Kidney epithelial cell (primary cell): ENCODE data around the gene NKIRAS2. TPM values are rescaled to one million over a fixed set of nuclear protein-coding genes. Genes with fewer than 3 reads are reported as not detected.

Source experiments
- DNase-seq: peaks from one replicate; pipeline ENCODE4 v3.0.0-alpha.2; 2010; ENCODE audit warnings: low read depth
- H3K27me3 ChIP-seq: 2 replicates; pipeline ENCODE4 v1.6.0; 2011; ENCODE audit warnings: low read length; ENCODE audit not compliant: control insufficient read depth, insufficient read depth
- H3K36me3 ChIP-seq: 2 replicates; pipeline ENCODE4 v1.5.1; 2011; ENCODE audit warnings: low read length; ENCODE audit not compliant: control insufficient read depth, insufficient read depth
- H3K4me3 ChIP-seq: 2 replicates; pipeline ENCODE4 v1.5.1; 2011; ENCODE audit warnings: low read depth, mild to moderate bottlenecking, control low read depth, low read length
- total RNA-seq: library from RNA; depleted of rRNA; stranded (reverse); fragments of >200 nt; gene quantifications from 2 replicates; pipeline ENCODE4 v1.2.3, GENCODE V29; 2015
- TF ChIP-seq, protein P1 (sequence below): IDR thresholded peaks from 2 replicates; pipeline ENCODE4 v1.5.1; 2011; ENCODE audit warnings: mild to moderate bottlenecking, moderate library complexity, low read length, control low read depth, inconsistent platforms; ENCODE audit not compliant: insufficient read depth, poor library complexity, severe bottlenecking

The NKIRAS2 gene
- total RNA-seq, 1 donor from 2014 or later, result 74.4 TPM

- Histone ChIP-seq H3K27me3 (peaks cover 36% of the 10 kb centered on the region), H3K4me3 (no peak overlapping the region), H3K36me3 (no peaks in the 10 kb centered on the region)
- no peak for DNase-seq
- TF ChIP-seq, protein P1, sequence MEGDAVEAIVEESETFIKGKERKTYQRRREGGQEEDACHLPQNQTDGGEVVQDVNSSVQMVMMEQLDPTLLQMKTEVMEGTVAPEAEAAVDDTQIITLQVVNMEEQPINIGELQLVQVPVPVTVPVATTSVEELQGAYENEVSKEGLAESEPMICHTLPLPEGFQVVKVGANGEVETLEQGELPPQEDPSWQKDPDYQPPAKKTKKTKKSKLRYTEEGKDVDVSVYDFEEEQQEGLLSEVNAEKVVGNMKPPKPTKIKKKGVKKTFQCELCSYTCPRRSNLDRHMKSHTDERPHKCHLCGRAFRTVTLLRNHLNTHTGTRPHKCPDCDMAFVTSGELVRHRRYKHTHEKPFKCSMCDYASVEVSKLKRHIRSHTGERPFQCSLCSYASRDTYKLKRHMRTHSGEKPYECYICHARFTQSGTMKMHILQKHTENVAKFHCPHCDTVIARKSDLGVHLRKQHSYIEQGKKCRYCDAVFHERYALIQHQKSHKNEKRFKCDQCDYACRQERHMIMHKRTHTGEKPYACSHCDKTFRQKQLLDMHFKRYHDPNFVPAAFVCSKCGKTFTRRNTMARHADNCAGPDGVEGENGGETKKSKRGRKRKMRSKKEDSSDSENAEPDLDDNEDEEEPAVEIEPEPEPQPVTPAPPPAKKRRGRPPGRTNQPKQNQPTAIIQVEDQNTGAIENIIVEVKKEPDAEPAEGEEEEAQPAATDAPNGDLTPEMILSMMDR, result no peak
Measured at GRCh38 chr17:42051013-42051400, 31.1 kb downstream of the NKIRAS2 start.

- Histone ChIP-seq H3K4me3 (no peak overlapping the region), H3K27me3 (peaks cover 39% of the 10 kb centered on the region), H3K36me3 (no peaks in the 10 kb centered on the region)
- TF ChIP-seq, protein P1, result no peak
- no peak for DNase-seq
Measured at GRCh38 chr17:42051645-42052044, 31.8 kb downstream of the NKIRAS2 start.

DNA sequence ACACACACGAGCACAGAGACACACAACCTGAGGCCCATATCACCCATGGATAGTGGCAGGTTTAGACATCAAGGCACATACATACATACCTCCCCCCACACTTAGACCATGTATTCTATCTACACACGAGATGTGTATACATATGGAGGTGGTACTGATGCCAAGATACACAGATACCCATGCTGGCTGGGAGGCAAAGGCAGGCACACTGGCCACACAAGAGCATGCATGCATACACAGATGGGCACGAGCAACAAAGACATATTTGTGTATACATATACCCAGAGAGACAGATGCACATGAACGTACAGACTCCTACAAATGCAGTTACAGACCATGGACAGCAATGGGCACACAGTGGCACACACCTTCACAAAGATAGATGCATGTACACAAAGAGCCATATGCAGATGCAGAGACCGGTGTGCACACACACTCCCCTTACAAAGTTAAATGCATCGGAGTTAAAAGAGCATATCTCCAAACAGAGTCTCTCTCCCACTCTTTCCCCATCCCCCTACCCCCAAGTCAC is 32.5 kb downstream of the NKIRAS2 start:
- Histone ChIP-seq H3K27me3 (peaks cover 39% of the 10 kb centered on the region), H3K4me3 (no peak overlapping the region), H3K36me3 (no peaks in the 10 kb centered on the region)
- TF ChIP-seq, protein P1, result no peak
- DNase-seq, result no peak

GRCh38 chr17:42053731-42054500 is 34.0 kb downstream of the NKIRAS2 start:
- Histone ChIP-seq H3K4me3 (no peak overlapping the region), H3K36me3 (no peaks in the 10 kb centered on the region), H3K27me3 (peaks cover 42% of the 10 kb centered on the region)
- TF ChIP-seq, protein P1, result no peak
- no peak for DNase-seq

DNA sequence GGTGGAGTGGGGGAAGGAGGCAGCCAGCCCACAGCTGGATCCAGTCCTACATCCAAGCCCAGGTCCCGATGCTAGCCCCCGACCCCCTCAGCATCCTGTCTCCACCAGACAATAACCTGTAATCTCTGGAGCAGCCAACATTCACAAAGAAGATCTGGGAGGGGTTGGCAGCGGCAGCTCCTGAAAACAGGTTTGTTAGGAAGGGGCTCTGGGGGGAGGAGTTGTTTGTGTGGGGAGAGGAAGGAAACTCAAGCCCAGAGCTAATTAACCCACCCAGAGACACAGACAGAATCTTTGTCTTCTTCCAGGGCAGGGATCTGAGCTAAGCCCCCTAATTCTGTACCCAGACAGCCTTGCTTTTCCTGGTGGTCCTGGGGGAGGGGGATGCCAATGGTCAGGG is 35.1 kb downstream of the NKIRAS2 start:
- no peaks in the 10 kb centered on the region for H3K36me3 ChIP-seq
- no peak for DNase-seq
- TF ChIP-seq, protein P1, result no peak
- H3K4me3 ChIP-seq, result no peak overlapping the region
- peaks cover 44% of the 10 kb centered on the region for H3K27me3 ChIP-seq

- peaks cover 44% of the 10 kb centered on the region for H3K27me3 ChIP-seq
- TF ChIP-seq, protein P1, result no peak
Measured at GRCh38 chr17:42055496-42055895, 35.6 kb downstream of the NKIRAS2 start.

More at GRCh38 chr17:42055496-42055895, 35.6 kb downstream of the NKIRAS2 start:
- DNase-seq, result no peak
- H3K4me3 ChIP-seq, result no peak overlapping the region
- no peaks in the 10 kb centered on the region for H3K36me3 ChIP-seq
